Fibroblast of the aortic adventitia (primary cell): ENCODE results near the gene HEXIM2. TPM values are rescaled to one million over a fixed set of nuclear protein-coding genes. Genes with fewer than 3 reads are reported as not detected.

Experiments used
- DNase-seq: peaks from one replicate; pipeline ENCODE4 v3.0.0-alpha.2; 2010; ENCODE audit warnings: low read depth
- H3K4me3 ChIP-seq: 2 replicates; pipeline ENCODE4 v1.5.1; 2011; ENCODE audit warnings: low read depth, mild to moderate bottlenecking, control low read depth, low read length, moderate library complexity
- total RNA-seq: library from RNA; depleted of rRNA; stranded (reverse); fragments of >200 nt; gene quantifications from 2 replicates; pipeline ENCODE4 v1.2.3, GENCODE V29; 2012; ENCODE audit warnings: low replicate concordance
- TF ChIP-seq, protein P1 (sequence below): IDR thresholded peaks from 2 replicates; pipeline ENCODE4 v1.5.1; 2011; ENCODE audit warnings: mild to moderate bottlenecking, low read length, control low read depth, inconsistent platforms; ENCODE audit not compliant: insufficient read depth

HEXIM2 gene
- total RNA-seq, 1 donor, result 6.1 TPM

DNA sequence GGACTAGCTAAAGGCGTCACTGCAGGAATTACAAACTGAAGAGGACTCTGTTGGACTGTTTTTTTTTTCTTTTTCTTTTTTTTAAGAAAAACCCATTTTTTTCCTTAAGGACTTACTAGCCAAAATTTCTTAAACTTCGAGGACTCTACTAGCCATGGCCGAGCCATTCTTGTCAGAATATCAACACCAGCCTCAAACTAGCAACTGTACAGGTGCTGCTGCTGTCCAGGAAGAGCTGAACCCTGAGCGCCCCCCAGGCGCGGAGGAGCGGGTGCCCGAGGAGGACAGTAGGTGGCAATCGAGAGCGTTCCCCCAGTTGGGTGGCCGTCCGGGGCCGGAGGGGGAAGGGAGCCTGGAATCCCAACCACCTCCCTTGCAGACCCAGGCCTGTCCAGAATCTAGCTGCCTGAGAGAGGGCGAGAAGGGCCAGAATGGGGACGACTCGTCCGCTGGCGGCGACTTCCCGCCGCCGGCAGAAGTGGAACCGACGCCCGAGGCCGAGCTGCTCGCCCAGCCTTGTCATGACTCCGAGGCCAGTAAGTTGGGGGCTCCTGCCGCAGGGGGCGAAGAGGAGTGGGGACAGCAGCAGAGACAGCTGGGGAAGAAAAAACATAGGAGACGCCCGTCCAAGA, 12.5 kb upstream of the HEXIM2 start:
- TF ChIP-seq, protein P1, sequence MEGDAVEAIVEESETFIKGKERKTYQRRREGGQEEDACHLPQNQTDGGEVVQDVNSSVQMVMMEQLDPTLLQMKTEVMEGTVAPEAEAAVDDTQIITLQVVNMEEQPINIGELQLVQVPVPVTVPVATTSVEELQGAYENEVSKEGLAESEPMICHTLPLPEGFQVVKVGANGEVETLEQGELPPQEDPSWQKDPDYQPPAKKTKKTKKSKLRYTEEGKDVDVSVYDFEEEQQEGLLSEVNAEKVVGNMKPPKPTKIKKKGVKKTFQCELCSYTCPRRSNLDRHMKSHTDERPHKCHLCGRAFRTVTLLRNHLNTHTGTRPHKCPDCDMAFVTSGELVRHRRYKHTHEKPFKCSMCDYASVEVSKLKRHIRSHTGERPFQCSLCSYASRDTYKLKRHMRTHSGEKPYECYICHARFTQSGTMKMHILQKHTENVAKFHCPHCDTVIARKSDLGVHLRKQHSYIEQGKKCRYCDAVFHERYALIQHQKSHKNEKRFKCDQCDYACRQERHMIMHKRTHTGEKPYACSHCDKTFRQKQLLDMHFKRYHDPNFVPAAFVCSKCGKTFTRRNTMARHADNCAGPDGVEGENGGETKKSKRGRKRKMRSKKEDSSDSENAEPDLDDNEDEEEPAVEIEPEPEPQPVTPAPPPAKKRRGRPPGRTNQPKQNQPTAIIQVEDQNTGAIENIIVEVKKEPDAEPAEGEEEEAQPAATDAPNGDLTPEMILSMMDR, result peak; percentile 87
- DNase-seq, result peak; percentile 78
- H3K4me3 ChIP-seq, result peak overlapping the region; percentile 81

DNA sequence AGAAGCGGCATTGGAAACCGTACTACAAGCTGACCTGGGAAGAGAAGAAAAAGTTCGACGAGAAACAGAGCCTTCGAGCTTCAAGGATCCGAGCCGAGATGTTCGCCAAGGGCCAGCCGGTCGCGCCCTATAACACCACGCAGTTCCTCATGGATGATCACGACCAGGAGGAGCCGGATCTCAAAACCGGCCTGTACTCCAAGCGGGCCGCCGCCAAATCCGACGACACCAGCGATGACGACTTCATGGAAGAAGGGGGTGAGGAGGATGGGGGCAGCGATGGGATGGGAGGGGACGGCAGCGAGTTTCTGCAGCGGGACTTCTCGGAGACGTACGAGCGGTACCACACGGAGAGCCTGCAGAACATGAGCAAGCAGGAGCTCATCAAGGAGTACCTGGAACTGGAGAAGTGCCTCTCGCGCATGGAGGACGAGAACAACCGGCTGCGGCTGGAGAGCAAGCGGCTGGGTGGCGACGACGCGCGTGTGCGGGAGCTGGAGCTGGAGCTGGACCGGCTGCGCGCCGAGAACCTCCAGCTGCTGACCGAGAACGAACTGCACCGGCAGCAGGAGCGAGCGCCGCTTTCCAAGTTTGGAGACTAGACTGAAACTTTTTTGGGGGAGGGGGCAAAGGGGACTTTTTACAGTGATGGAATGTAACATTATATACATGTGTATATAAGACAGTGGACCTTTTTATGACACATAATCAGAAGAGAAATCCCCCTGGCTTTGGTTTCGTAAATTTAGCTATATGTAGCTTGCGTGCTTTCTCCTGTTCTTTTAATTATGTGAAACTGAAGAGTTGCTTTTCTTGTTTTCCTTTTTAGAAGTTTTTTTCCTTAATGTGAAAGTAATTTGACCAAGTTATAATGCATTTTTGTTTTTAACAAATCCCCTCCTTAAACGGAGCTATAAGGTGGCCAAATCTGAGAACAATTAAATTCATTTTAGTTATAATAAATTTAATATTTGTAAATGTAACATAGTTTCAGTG, 11.7 kb upstream of the HEXIM2 start:
- TF ChIP-seq, protein P1, result no peak

DNA sequence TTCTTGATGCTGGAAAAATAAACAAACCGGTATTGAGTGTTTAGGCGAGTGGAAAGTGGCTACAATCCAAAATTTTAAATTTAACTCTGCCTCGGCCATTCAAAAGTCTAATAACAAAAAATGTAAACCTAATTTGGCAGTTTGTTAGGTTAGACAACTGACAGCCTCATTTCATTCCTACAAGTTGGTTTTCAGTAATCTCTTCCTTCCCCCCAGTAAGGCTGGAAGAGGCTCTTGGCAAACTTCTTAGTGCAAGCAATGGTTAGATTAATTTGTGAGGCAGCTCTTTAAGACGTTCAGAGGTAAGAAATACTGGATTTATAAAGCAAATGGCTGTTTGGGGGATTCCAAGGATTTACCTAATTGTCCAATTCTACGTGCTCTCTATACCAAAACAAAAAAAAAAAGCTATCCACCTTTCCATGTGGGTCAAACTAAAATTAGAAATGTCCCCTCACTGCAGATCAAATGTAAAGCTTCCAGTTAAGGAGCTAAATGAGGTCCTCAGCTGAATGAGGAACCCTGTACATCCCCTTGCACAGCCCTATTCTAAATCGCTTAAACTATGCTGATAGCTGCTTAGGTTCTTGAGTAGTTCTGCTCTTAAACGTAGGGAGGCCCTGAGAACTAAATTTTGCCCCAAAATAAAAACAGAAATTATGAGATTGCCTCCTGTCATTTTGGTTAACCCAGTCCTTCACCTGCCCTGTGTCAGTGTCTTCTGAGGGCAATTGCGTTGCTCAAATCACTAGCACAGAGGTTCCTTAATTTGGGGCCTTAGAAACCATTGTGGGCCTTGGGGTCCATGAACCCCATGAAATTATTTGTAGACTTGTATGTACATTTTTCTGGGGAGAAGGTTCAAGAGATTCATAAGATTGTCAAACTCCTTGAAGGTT, 10.5 kb upstream of the HEXIM2 start:
- peak; percentile 35 for DNase-seq
- peak overlapping the region; percentile 81 for H3K4me3 ChIP-seq
- TF ChIP-seq, protein P1, result no peak

More for the DNA sequence above, 11.7 kb upstream of the HEXIM2 start:
- H3K4me3 ChIP-seq, result peak overlapping the region; percentile 81
- peak; percentile 61 for DNase-seq

DNA sequence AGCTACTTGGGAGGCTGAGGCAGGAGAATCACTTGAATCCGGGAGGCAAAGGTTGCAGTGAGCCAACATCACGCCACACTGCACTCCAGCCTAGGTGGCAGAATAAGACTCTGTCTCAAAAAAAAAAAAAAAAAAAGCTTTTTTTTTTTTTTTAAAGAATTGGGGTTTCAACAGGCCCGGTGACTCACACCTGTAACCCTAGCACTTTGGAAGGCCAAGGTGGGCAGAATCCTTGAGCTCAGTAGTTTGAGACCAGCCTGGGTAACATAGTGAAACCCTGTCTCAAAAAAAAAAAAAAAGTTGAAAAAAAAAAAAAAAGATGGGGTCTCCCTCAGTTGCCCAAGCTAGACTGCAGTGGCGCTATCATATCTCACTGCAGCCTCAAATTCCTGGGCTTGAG, 6.6 kb upstream of the HEXIM2 start:
- H3K4me3 ChIP-seq, result no peak overlapping the region

DNA sequence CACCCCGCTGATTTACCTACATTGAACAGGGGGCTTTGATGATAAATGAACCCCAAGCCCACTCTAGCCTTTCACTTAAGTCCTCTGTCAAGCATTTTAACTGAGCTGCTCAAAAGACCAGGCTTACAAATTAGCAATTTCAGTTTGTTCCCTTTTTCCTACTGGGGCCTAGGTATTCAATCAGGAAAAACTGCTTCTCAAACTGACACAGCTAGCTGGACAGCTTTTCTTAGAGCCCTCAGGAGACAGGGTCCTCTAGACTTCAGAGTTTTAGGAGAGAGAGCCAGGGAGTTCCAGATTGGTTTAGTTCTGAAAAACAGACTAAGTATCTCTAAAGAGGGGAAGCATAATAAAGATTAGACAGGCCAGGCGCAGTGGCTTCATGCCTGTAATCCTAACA, 6.2 kb upstream of the HEXIM2 start:
- DNase-seq, result no peak
- TF ChIP-seq, protein P1, result no peak
- H3K4me3 ChIP-seq, result no peak overlapping the region

More for the DNA sequence above, 6.6 kb upstream of the HEXIM2 start:
- no peak for DNase-seq
- TF ChIP-seq, protein P1, result no peak

DNA sequence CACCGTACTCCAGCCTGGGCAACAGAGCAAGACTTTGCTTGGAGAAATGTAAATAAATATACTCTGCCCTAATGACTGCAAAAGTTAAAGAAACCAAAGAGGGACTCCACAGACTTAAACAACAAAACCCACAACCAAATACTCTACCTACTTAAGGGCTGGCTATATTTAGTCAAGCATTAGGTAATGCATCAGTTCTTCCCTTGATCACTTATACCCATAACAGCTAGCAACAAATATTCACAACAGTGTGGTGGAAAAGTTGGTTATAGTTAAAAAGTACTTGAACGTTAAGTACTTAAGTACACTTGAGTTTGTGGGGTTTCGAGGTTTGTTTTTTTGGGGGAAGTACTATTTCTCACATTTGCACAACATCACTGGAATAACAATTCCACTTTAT, 5.4 kb upstream of the HEXIM2 start:
- no peak for DNase-seq
- H3K4me3 ChIP-seq, result no peak overlapping the region
- TF ChIP-seq, protein P1, result no peak
